T-helper 2 cell (primary cell): ENCODE measurements around the gene KAT5.
A peak's percentile ranks its signal among the peaks of the same experiment; 100 is the strongest.
"Not testable (repeated sequence)": the region's sequence is repeated elsewhere in the genome, so short reads cannot be mapped to it uniquely, and the experiment has no call there.

ENCODE experiments used
- DNase-seq, 5 experiments: peaks; one replicate each; pipeline versions ENCODE4 v3.0.0 to v3.0.0-alpha.2; 2012 to 2022

The KAT5 gene

GRCh38 chr11:65745049-65745448 is 33.0 kb downstream of the KAT5 start:
- no peak for DNase-seq

GRCh38 chr11:65762169-65762568 is 50.1 kb downstream of the KAT5 start:
- not testable (repeated sequence) for DNase-seq

- DNase-seq = not testable (repeated sequence)
Observed at GRCh38 chr11:65762816-65763215, 50.8 kb downstream of the KAT5 start.

- no peak for DNase-seq
Observed at GRCh38 chr11:65764434-65764833, 52.4 kb downstream of the KAT5 start.

DNA sequence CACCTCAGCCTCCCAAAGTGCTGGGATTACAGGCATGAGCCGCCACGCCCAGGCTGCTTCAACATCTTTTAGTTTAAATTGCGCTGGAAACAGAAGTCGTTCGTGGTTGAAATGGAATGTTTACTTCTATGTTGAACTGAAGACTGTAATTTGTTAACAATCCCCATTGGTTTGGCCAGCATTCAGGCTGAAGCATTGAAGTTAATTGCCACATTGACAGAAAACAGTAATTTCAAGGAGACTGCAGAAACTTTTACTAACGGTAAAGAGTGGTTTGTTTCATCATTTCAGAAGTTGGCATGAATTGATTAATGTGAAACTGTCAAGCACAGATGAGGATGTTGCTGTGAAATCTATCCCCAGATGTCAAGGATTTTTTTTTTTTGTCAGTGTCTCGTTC is 54.5 kb downstream of the KAT5 start:
- peak in 1 of 5 experiments; percentile 58 for DNase-seq

- DNase-seq = no peak
Observed at GRCh38 chr11:65767406-65767805, 55.4 kb downstream of the KAT5 start.

GRCh38 chr11:65767806-65768205 is 55.8 kb downstream of the KAT5 start:
- not testable (repeated sequence) for DNase-seq
